ENCODE results near the gene TCTN3. TPM values are rescaled to one million over a fixed set of nuclear protein-coding genes. Genes with fewer than 3 reads are reported as not detected.

TCTN3 gene
- total RNA-seq, 1 donor from 2014 or later = 26.4 TPM

DNA sequence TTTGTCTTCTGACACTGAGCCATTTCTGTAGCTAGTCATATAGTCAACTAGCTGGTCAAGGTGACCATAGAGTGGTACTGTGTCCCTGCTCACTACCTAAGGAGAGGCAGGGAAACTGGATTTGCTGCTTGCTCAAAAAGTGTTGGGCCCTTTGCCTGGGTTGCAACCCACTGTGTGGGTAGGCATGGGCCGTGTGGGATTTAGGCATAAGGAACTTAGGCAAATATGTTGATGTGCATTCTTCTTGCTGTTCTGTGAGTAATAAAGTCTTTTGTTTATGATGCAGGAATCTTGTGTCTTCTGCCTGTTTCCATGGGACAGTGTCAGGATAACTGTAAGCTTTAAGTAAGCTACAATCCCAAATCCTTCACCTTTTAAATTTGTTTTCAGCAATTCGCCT lies 23.1 kb upstream of the TCTN3 start:
- TF ChIP-seq, protein P1, sequence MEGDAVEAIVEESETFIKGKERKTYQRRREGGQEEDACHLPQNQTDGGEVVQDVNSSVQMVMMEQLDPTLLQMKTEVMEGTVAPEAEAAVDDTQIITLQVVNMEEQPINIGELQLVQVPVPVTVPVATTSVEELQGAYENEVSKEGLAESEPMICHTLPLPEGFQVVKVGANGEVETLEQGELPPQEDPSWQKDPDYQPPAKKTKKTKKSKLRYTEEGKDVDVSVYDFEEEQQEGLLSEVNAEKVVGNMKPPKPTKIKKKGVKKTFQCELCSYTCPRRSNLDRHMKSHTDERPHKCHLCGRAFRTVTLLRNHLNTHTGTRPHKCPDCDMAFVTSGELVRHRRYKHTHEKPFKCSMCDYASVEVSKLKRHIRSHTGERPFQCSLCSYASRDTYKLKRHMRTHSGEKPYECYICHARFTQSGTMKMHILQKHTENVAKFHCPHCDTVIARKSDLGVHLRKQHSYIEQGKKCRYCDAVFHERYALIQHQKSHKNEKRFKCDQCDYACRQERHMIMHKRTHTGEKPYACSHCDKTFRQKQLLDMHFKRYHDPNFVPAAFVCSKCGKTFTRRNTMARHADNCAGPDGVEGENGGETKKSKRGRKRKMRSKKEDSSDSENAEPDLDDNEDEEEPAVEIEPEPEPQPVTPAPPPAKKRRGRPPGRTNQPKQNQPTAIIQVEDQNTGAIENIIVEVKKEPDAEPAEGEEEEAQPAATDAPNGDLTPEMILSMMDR (IDR thresholded peaks at IDR 0.05) = no peak
- H3K9me3 ChIP-seq = no peaks in the 10 kb centered on the region
- ATAC-seq (no peak), DNase-seq (no peak)
- H3K4me1 ChIP-seq = no peaks in the 10 kb centered on the region
- no peaks in the 10 kb centered on the region for H3K36me3 ChIP-seq
- no peaks in the 10 kb centered on the region for H3K27me3 ChIP-seq (ENCODE audit: low read depth)
- no peak overlapping the region for H3K4me3 ChIP-seq
- H3K27ac ChIP-seq = no peak overlapping the region
- intact Hi-C loops (cut with DNase I) = no loop called here

DNA sequence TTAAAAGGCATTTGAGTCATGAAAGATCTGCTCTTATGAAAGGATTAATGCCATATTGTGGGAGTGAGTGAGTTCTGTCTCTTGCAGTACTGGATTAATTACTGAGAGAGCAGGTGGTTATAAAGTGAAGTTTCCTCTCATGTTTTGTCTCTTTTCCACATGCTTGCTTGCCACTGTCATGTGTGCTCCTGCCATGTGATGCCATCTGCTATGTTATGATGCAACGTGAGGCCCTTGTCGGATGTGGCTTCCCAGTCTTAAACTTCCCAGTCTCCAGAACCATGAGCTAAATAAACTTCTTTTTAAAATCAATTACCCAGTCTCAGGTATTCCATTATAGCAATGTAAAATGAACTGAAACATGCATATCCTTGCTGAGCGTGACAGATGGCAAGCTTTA lies 22.7 kb upstream of the TCTN3 start:
- Histone ChIP-seq H3K4me1 (no peaks in the 10 kb centered on the region), H3K4me3 (no peak overlapping the region), H3K36me3 (no peaks in the 10 kb centered on the region), H3K9me3 (no peaks in the 10 kb centered on the region), H3K27me3 (ENCODE audit: low read depth) (no peaks in the 10 kb centered on the region), H3K27ac (no peak overlapping the region)
- ATAC-seq (no peak), DNase-seq (no peak)
- intact Hi-C loops (cut with DNase I) = no loop called here
- TF ChIP-seq, protein P1 (IDR thresholded peaks at IDR 0.05) = no peak

DNA sequence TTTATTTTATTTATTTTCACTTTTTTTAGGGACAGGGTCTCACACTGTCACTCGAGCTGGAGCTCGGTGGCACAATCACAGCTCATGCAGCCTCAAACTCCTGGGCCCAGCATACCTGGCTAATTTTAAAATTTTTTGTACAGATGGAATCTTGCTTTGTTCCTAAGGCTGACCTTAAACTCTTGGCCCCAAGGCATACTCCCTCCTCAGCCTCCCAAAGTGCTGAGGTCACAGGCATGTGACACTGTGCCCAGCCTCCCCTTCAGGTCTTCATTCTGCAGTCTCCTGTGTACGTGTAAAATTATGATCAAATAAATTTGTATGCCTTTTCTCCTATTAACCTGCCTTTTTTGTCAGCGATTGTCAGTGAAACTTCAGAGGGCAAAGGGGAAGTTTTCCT lies 17.8 kb upstream of the TCTN3 start:
- Histone ChIP-seq H3K9me3 (no peaks in the 10 kb centered on the region), H3K4me1 (no peaks in the 10 kb centered on the region), H3K27ac (no peak overlapping the region), H3K27me3 (ENCODE audit: low read depth) (no peaks in the 10 kb centered on the region), H3K36me3 (no peaks in the 10 kb centered on the region), H3K4me3 (no peak overlapping the region)
- DNase-seq (no peak), ATAC-seq (no peak)
- intact Hi-C loops (cut with DNase I) = no loop called here
- TF ChIP-seq, protein P1 (IDR thresholded peaks at IDR 0.05) = no peak

GRCh38 chr10:95706990-95707389 lies 13.3 kb upstream of the TCTN3 start:
- no peak for ATAC-seq
- no peaks in the 10 kb centered on the region for H3K36me3 ChIP-seq
- H3K27me3 ChIP-seq (ENCODE audit: low read depth) = no peaks in the 10 kb centered on the region
- H3K4me1 ChIP-seq = no peaks in the 10 kb centered on the region
- no peak overlapping the region for H3K4me3 ChIP-seq
- DNase-seq = no peak
- no peaks in the 10 kb centered on the region for H3K9me3 ChIP-seq
- TF ChIP-seq, protein P1 (IDR thresholded peaks at IDR 0.05) = no peak
- no peak overlapping the region for H3K27ac ChIP-seq
- intact Hi-C loops (cut with DNase I) = no loop called here

DNA sequence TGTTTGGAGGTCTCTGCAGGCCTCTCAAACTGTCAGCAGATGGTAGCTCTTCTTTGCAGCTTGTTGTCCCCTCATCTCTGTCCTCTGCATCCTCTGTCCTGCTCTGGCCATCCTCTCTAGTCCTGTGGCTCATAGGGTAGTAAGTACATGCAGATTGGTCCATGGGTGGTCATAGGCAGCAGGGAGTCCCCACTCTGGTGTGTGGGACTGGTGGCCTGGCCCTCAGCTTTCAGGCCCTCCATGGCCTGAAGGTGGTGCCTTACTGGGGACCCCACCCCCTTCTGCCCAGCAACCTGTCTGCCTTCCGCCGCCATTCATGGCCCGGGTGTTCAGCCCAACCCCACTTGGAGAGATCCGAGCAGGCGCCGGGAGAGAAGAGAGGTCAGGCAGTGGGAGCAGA lies 12.8 kb upstream of the TCTN3 start:
- Histone ChIP-seq H3K27ac (no peak overlapping the region), H3K36me3 (no peaks in the 10 kb centered on the region), H3K4me3 (no peak overlapping the region), H3K4me1 (no peaks in the 10 kb centered on the region), H3K27me3 (ENCODE audit: low read depth) (no peaks in the 10 kb centered on the region), H3K9me3 (no peaks in the 10 kb centered on the region)
- intact Hi-C loops (cut with DNase I) = no loop called here
- DNase-seq (no peak), ATAC-seq (peak in 1 of 2 donors; percentile 32)
- TF ChIP-seq, protein P1 (IDR thresholded peaks at IDR 0.05) = no peak

DNA sequence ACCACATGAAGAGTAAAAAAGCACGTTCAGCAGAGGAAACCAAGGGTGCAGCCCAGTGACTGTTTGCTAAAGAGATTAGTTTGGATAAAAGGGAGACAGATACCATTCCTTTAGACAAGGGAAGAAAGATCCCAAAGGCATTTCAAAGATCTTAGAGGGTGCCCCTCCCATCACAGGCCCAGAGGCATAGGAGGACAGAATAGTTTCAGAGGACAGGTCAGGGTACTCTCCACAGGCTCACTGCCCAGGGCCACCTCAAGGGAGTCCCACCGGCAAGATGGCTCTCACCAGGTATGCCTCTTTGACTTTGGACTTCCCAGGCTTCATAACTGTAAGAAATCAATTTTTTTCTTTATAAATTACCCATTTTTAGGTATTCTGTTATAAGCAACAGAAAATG lies 4.7 kb upstream of the TCTN3 start:
- Histone ChIP-seq H3K27me3 (ENCODE audit: low read depth) (no peaks in the 10 kb centered on the region), H3K4me3 (no peak overlapping the region), H3K27ac (no peak overlapping the region), H3K4me1 (no peaks in the 10 kb centered on the region), H3K9me3 (no peaks in the 10 kb centered on the region), H3K36me3 (no peaks in the 10 kb centered on the region)
- intact Hi-C loops (cut with DNase I) = no loop called here
- TF ChIP-seq, protein P1 (IDR thresholded peaks at IDR 0.05) = no peak
- DNase-seq (no peak), ATAC-seq (no peak)
